HL-60 (cell line): Measurements from ENCODE around the gene NAA80.

Experiments used
- DNase-seq, 2 experiments: peaks; one replicate each; pipeline ENCODE4 v3.0.0-alpha.2; 2010 to 2020; ENCODE audit warnings: low read depth in 1 of 2, low spot score in 1 of 2
- H3K27ac ChIP-seq: fragments of 250-450 bp; sonication (Bioruptor Pico); replicated peaks from 2 replicates; pipeline ENCODE4 v1.5.1; 2020; ENCODE audit warnings: mild to moderate bottlenecking, moderate library complexity
- H3K27me3 ChIP-seq: fragments of 250-450 bp; sonication (Bioruptor Pico); 2 replicates; pipeline ENCODE4 v1.5.1; 2021; ENCODE audit warnings: mild to moderate bottlenecking, moderate library complexity; ENCODE audit not compliant: insufficient read depth, poor library complexity, severe bottlenecking
- H3K4me3 ChIP-seq: replicated peaks from 2 replicates; pipeline ENCODE4 v1.5.1; 2011; ENCODE audit warnings: mild to moderate bottlenecking, control low read depth, low read length; ENCODE audit not compliant: insufficient read depth
- GABPA ChIP-seq: IDR thresholded peaks from 2 replicates; pipeline ENCODE4 v1.6.1; 2012; ENCODE audit warnings: low read depth
- POLR2AphosphoS5 ChIP-seq: IDR thresholded peaks from 2 replicates; pipeline ENCODE4 v1.6.1; 2012; ENCODE audit warnings: low read depth
- SPI1 ChIP-seq: IDR thresholded peaks from 2 replicates; pipeline ENCODE4 v1.6.1; 2012; ENCODE audit warnings: low read depth, mild to moderate bottlenecking, borderline replicate concordance
- TF ChIP-seq, protein P1 (sequence below): IDR thresholded peaks from one replicate; pipeline ENCODE4 v1.5.1; 2011; ENCODE audit warnings: low read length, control low read depth, inconsistent platforms; ENCODE audit not compliant: insufficient read depth
- TF ChIP-seq, protein P2 (sequence below): IDR thresholded peaks from 2 replicates; pipeline ENCODE4 v1.6.1; 2012; ENCODE audit warnings: low read depth; ENCODE audit not compliant: insufficient replicate concordance

The NAA80 gene

DNA sequence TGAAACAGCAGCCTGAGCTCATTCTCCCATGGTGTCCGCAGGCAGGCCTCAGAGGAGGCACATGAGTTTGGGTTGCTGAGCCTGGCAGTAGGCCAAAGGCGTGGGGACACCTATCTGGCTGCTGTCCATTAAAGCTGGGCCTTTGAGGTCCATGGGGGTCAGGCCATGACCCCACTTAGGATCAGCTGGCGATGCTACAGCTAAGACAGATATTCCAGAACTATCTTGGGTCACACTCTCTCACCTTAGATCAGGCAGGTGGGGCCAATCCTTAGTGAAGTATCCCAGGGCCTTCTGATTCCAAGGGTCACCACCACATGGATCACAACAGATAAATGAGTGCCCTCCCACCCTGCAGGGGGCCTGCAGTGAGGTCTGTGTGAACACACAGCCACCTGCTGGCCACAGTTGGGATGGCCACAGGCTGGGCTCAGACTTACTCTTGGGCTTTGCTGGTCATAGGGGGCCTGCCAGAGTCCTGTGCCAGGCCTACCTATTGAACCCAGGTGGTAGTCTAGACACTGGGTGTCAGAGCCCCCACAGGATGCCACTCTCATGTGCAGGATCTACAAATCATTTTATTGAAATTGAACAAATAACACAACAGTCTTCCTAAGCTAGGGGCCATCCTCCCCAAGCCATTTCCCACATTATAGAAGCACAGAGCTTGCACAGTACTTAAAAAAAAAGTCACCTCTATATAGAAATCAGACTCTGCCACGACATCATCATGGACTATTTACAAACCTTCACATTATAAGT is 25.3 kb upstream of the NAA80 start:
- no peak for TF ChIP-seq POLR2AphosphoS5
- TF ChIP-seq, protein P1, sequence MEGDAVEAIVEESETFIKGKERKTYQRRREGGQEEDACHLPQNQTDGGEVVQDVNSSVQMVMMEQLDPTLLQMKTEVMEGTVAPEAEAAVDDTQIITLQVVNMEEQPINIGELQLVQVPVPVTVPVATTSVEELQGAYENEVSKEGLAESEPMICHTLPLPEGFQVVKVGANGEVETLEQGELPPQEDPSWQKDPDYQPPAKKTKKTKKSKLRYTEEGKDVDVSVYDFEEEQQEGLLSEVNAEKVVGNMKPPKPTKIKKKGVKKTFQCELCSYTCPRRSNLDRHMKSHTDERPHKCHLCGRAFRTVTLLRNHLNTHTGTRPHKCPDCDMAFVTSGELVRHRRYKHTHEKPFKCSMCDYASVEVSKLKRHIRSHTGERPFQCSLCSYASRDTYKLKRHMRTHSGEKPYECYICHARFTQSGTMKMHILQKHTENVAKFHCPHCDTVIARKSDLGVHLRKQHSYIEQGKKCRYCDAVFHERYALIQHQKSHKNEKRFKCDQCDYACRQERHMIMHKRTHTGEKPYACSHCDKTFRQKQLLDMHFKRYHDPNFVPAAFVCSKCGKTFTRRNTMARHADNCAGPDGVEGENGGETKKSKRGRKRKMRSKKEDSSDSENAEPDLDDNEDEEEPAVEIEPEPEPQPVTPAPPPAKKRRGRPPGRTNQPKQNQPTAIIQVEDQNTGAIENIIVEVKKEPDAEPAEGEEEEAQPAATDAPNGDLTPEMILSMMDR: peak; percentile 89
- peak in 1 of 2 experiments; percentile 68 for DNase-seq
- peak overlapping the region; percentile 100 for H3K27ac ChIP-seq
- no peak overlapping the region for H3K4me3 ChIP-seq
- H3K27me3 ChIP-seq: no peaks in the 10 kb centered on the region

DNA sequence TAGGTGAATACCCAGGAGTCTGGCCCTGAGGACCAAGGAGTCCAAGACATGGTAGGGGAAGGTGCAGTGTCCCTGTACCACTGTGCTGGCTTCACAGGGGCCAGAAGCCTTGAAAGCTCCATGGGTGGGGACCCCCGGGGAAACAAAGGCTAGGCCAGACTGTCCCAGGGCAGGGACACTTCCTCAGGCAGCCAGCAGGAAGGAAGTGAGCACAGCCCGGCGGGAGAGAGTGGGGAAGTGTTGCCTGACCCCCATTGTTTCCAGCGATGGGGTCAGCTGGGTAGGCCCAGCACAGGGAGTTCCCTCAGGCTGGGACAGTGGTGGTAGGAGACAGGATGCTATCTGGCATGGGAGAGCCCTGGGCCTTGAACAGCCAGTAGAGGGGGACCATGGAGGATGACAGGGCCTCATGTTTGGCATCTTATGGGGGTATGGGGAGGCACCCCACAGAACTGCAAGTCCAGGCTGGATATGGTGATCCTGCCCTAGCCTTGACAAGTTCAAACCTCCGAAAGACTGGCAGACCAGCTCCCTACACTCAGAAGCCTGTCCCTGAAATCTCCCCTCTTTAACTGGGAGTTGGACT is 24.5 kb upstream of the NAA80 start:
- H3K4me3 ChIP-seq: no peak overlapping the region
- peak overlapping the region; percentile 100 for H3K27ac ChIP-seq
- no peaks in the 10 kb centered on the region for H3K27me3 ChIP-seq
- TF ChIP-seq SPI1 (peak; percentile 39; the same call in 1 of the 2 replicates), GABPA (no peak), POLR2AphosphoS5 (0 out of 2 replicates have a peak, but pooled peaks have one; percentile 6)
- TF ChIP-seq, protein P1: no peak
- TF ChIP-seq, protein P2, sequence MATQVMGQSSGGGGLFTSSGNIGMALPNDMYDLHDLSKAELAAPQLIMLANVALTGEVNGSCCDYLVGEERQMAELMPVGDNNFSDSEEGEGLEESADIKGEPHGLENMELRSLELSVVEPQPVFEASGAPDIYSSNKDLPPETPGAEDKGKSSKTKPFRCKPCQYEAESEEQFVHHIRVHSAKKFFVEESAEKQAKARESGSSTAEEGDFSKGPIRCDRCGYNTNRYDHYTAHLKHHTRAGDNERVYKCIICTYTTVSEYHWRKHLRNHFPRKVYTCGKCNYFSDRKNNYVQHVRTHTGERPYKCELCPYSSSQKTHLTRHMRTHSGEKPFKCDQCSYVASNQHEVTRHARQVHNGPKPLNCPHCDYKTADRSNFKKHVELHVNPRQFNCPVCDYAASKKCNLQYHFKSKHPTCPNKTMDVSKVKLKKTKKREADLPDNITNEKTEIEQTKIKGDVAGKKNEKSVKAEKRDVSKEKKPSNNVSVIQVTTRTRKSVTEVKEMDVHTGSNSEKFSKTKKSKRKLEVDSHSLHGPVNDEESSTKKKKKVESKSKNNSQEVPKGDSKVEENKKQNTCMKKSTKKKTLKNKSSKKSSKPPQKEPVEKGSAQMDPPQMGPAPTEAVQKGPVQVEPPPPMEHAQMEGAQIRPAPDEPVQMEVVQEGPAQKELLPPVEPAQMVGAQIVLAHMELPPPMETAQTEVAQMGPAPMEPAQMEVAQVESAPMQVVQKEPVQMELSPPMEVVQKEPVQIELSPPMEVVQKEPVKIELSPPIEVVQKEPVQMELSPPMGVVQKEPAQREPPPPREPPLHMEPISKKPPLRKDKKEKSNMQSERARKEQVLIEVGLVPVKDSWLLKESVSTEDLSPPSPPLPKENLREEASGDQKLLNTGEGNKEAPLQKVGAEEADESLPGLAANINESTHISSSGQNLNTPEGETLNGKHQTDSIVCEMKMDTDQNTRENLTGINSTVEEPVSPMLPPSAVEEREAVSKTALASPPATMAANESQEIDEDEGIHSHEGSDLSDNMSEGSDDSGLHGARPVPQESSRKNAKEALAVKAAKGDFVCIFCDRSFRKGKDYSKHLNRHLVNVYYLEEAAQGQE: no peak
- no peak for DNase-seq

DNA sequence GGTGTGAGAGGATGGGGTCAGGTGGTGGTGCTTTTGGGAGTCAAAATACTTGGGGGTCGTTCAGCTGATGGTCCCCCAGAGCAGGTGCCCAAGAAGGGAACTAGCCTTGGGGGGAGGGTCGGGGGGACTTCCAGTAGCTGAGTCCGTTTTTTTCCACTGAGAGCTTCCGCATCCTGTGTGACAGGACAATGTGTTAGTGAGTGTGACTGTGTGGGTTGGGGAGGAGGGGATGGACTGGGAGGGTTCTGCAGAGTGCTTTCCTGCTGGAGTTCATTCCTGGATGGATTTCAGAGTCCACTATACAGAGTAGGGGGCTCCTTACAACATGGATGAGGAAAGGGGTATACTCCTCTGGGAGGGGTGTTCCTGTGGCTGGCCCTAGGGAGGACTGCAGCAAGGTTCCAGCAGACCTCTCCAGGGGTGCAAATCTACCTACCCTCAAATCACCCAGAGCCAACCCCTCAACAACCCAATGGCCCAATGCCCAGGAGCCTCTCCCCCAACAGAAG is 23.9 kb upstream of the NAA80 start:
- DNase-seq: peak in 1 of 2 experiments; percentile 49
- no peak overlapping the region for H3K4me3 ChIP-seq
- peak overlapping the region; percentile 100 for H3K27ac ChIP-seq
- TF ChIP-seq, protein P1: no peak
- TF ChIP-seq GABPA: no peak
- TF ChIP-seq POLR2AphosphoS5: peak; percentile 48; the same call in 1 of the 2 replicates
- TF ChIP-seq SPI1: peak; percentile 26; the same call in 1 of the 2 replicates
- TF ChIP-seq, protein P2: no peak
- no peaks in the 10 kb centered on the region for H3K27me3 ChIP-seq
